ENCODE measurements around the gene TTC34. TPM values are rescaled to one million over a fixed set of nuclear protein-coding genes. Genes with fewer than 3 reads are reported as not detected.

The TTC34 gene
- total and polyA plus RNA-seq, 9 of the 15 experiments (the other 6 are each of a cell fraction or from before 2014, with no cell fraction given), result 0.03 to 0.38 (median 0.05) TPM; not detected in 2

GRCh38 chr1:2591233-2591580 lies 210.3 kb downstream of the TTC34 start:
- TF ChIP-seq RAD51 (IDR thresholded peaks at IDR 0.05; ENCODE audit: borderline replicate concordance, low read depth) (no peak), ZNF146 (CRISPR knock-in tag; IDR thresholded peaks at IDR 0.05; ENCODE audit: unreplicated experiment) (no peak), TRIM28 (IDR thresholded peaks at IDR 0.05) (peak; percentile 54; the same call in 1 of the 2 replicates), MEIS2 (IDR thresholded peaks at IDR 0.05; ENCODE audit: partially characterized antibody) (no peak), POLR2G (IDR thresholded peaks at IDR 0.05; ENCODE audit: low read depth, low read length) (0 out of 2 replicates have a peak, but pooled peaks have one; percentile 5), HLTF (IDR thresholded peaks at IDR 0.05) (peak; percentile 94), FOXK1 (CRISPR knock-in tag; IDR thresholded peaks at IDR 0.05; ENCODE audit: borderline replicate concordance) (no peak)
- 51% methylated on average over 4 of the region's 5 CpGs for WGBS (ENCODE audit: insufficient coverage, low coverage, missing lambda C conversion rate)
- H3K27ac ChIP-seq (ENCODE audit: extremely low read depth, low read depth, low read length), result no peak overlapping the region
- H3K4me1 ChIP-seq (replicated peaks in 1 of 2; ENCODE audit: control insufficient read depth in 2 of 2, insufficient read depth in 2 of 2, low read length in 2 of 2), result peaks cover 3 to 71% of the 10 kb centered on the region in 2 experiments; a peak in 2 of 5 replicates
- ATAC-seq (no peak), FAIRE-seq (no peak), DNase-seq (ENCODE audit: extremely low read depth in 1 of 4, low spot score in 3 of 4) (no peak)
- no peaks in the 10 kb centered on the region for H4K20me1 ChIP-seq (replicated peaks; ENCODE audit: control insufficient read depth, insufficient read depth, low read length)
- no peaks in the 10 kb centered on the region for H3K9me1 ChIP-seq (ENCODE audit: control insufficient read depth, insufficient read depth, low read length)
- in situ Hi-C loops (cut with MboI), result no loop called here
- ChIA-PET POLR2A (interaction anchor here (0.6 kb wide), 1 partner anchor 393 kb away, joined by 4 read pairs; no protein-coding TSS in a partner anchor), CTCF (ENCODE audit: low intra/inter-chr PET ratio) (no interaction called here)
- peaks cover 3 to 33% of the 10 kb centered on the region in 2 experiments; a peak in 3 of 5 replicates for H3K27me3 ChIP-seq (ENCODE audit: control insufficient read depth in 2 of 2, insufficient read depth in 2 of 2, low read length in 2 of 2)
- no peak overlapping the region for H2AFZ ChIP-seq (ENCODE audit: low read depth, low read length)
- H3K4me2 ChIP-seq (ENCODE audit: insufficient read depth, low read length), result no peak overlapping the region
- no TSS peak for BruUV-seq (replicated peaks)
- no peak overlapping the region for H3K9ac ChIP-seq (ENCODE audit: insufficient read depth in 1 of 2, low read depth in 2 of 2, low read length in 2 of 2)
- H3K36me3 ChIP-seq (ENCODE audit: control insufficient read depth, insufficient read depth, low read length), result no peaks in the 10 kb centered on the region
- no peaks in the 10 kb centered on the region for H3K9me3 ChIP-seq (replicated peaks; ENCODE audit: control insufficient read depth, insufficient read depth, low read depth, low read length)
- H3K4me3 ChIP-seq, result no peak overlapping the region
- intact Hi-C loops (cut with micrococcal nuclease), result no loop called here
- H3K79me2 ChIP-seq (ENCODE audit: control insufficient read depth, insufficient read depth, low read length), result no peaks in the 10 kb centered on the region
